GM21447 (cell line): ENCODE measurements around the gene RAB4B.
"Not testable (repeated sequence)": the region's sequence is repeated elsewhere in the genome, so short reads cannot be mapped to it uniquely, and the experiment has no call there.

ENCODE experiments used
- ATAC-seq: cut with Tn5 transposase; IDR thresholded peaks from one replicate; pipeline ENCODE4 v1.9.1; 2021; ENCODE audit not compliant: unreplicated experiment

Gene RAB4B

DNA sequence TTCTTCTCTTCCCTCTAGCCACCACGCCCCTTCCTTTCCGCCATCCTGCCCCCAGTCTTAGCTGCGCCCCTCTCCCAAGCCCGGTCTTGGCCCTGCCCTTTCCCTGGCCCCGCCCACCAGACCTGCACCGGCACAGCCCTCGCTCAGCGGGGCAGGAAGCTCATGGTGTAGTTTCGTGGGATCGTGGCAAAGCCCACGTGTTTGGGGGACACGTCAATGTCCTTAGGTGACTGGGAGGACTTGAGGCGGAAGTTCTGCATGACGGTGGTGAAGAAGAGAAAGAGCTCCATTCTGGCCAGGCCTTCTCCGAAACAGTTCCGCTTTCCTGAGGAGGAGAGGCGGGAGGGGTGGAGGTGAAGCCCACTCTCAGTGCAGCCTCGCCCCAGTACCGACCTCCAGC is 65.6 kb downstream of the RAB4B start:
- not testable (repeated sequence) for ATAC-seq
